Testis (tissue), 2 donors: ENCODE data around the gene CIB4.

Experiments
- POLR2A ChIP-seq: fragments of 450-650 bp; IDR thresholded peaks from one replicate; pipeline ENCODE4 v1.6.1; 2017; ENCODE audit warnings: antibody characterized with exemption, mild to moderate bottlenecking, moderate library complexity
- TF ChIP-seq, protein P1 (sequence below), 3 experiments: fragments of 450-650 bp in 2 of 3; fragments of 200-600 bp in 1 of 3; sonication (generic) in 1 of 3; IDR thresholded peaks; one replicate each; pipeline ENCODE4 v1.5.1; 2016 to 2019; ENCODE audit warnings: antibody characterized with exemption in 3 of 3, mild to moderate bottlenecking in 2 of 3, moderate library complexity in 1 of 3

DNA sequence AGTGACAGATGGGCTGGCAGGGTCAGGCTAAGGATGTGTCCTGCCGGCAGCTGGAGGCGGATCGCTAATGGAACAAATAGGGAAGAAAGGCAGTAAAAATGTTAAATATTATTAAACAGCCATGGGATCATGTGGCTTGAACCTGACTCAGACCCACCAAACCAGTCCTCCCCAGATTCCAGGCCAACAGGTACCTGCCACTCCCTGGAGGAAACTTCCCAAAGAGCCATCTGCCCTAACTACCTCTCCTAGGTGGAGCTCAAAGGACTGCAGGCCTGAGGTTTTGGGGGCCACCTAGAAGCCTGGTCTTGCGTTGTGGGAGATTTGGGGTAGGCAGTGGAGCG is 34.3 kb downstream of the CIB4 start:
- TF ChIP-seq, protein P1, sequence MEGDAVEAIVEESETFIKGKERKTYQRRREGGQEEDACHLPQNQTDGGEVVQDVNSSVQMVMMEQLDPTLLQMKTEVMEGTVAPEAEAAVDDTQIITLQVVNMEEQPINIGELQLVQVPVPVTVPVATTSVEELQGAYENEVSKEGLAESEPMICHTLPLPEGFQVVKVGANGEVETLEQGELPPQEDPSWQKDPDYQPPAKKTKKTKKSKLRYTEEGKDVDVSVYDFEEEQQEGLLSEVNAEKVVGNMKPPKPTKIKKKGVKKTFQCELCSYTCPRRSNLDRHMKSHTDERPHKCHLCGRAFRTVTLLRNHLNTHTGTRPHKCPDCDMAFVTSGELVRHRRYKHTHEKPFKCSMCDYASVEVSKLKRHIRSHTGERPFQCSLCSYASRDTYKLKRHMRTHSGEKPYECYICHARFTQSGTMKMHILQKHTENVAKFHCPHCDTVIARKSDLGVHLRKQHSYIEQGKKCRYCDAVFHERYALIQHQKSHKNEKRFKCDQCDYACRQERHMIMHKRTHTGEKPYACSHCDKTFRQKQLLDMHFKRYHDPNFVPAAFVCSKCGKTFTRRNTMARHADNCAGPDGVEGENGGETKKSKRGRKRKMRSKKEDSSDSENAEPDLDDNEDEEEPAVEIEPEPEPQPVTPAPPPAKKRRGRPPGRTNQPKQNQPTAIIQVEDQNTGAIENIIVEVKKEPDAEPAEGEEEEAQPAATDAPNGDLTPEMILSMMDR (IDR thresholded peaks at IDR 0.05): no peak
- no peak for TF ChIP-seq POLR2A
